ENCODE results near the gene SHOC1.

GRCh38 chr9:111807197-111807596, 12.5 kb upstream of the SHOC1 start:
- TF ChIP-seq, protein P1, sequence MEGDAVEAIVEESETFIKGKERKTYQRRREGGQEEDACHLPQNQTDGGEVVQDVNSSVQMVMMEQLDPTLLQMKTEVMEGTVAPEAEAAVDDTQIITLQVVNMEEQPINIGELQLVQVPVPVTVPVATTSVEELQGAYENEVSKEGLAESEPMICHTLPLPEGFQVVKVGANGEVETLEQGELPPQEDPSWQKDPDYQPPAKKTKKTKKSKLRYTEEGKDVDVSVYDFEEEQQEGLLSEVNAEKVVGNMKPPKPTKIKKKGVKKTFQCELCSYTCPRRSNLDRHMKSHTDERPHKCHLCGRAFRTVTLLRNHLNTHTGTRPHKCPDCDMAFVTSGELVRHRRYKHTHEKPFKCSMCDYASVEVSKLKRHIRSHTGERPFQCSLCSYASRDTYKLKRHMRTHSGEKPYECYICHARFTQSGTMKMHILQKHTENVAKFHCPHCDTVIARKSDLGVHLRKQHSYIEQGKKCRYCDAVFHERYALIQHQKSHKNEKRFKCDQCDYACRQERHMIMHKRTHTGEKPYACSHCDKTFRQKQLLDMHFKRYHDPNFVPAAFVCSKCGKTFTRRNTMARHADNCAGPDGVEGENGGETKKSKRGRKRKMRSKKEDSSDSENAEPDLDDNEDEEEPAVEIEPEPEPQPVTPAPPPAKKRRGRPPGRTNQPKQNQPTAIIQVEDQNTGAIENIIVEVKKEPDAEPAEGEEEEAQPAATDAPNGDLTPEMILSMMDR (conservative IDR thresholded peaks at IDR 0.05; ENCODE audit: low read depth, low read length): no peak
- TF ChIP-seq EZH2 (IDR thresholded peaks at IDR 0.05; ENCODE audit: borderline replicate concordance, low read depth, low read length, poor library complexity, severe bottlenecking): no peak

Data from A673 (cell line).